ENCODE results near the gene E2F7.
A peak's percentile ranks its signal among the peaks of the same experiment; 100 is the strongest.

Gene E2F7

GRCh38 chr12:77060883-77061240 lies 4.5 kb downstream of the E2F7 start:
- peak overlapping the region; percentile 87 for H3K4me2 ChIP-seq (ENCODE audit: low read length)
- H3K36me3 ChIP-seq (ENCODE audit: control insufficient read depth, low read length), result peaks cover 91% of the 10 kb centered on the region
- no peaks in the 10 kb centered on the region for H3K9me3 ChIP-seq (ENCODE audit: control insufficient read depth, insufficient read depth, low read length)
- no peak overlapping the region for H3K27ac ChIP-seq (ENCODE audit: low read depth, low read length)
- H3K4me1 ChIP-seq (ENCODE audit: control insufficient read depth, low read length), result peaks cover 43% of the 10 kb centered on the region
- TF ChIP-seq EZH2phosphoT487 (IDR thresholded peaks at IDR 0.05; ENCODE audit: borderline replicate concordance, low read length), result no peak
- no peak for TF ChIP-seq CTCF (IDR thresholded peaks at IDR 0.05; ENCODE audit: low read depth, low read length, poor library complexity, severe bottlenecking)
- no peaks in the 10 kb centered on the region for H3F3A ChIP-seq (ENCODE audit: control insufficient read depth, insufficient read depth)
- peak overlapping the region; percentile 30 for H3K4me3 ChIP-seq (ENCODE audit: low read length)
- H3K9me2 ChIP-seq (replicated peaks; ENCODE audit: control insufficient read depth, low read length), result no peaks in the 10 kb centered on the region
- 0 out of 2 replicates have a peak, but pooled peaks cover 3% of the 10 kb centered on the region for H4K20me1 ChIP-seq (ENCODE audit: control insufficient read depth, insufficient read depth, low read depth, low read length)
- peaks cover 78% of the 10 kb centered on the region for H3K79me2 ChIP-seq (ENCODE audit: control insufficient read depth, low read length)
- H3K27me3 ChIP-seq (ENCODE audit: control insufficient read depth, low read length), result no peaks in the 10 kb centered on the region

GRCh38 chr12:77060136-77060882 lies 5.1 kb downstream of the E2F7 start:
- H3K27me3 ChIP-seq (ENCODE audit: control insufficient read depth, low read length), result no peaks in the 10 kb centered on the region
- peaks cover 94% of the 10 kb centered on the region for H3K36me3 ChIP-seq (ENCODE audit: control insufficient read depth, low read length)
- peak overlapping the region; percentile 30 for H3K4me3 ChIP-seq (ENCODE audit: low read length)
- H3K9me2 ChIP-seq (replicated peaks; ENCODE audit: control insufficient read depth, low read length), result no peaks in the 10 kb centered on the region
- H3K4me2 ChIP-seq (ENCODE audit: low read length), result peak overlapping the region; percentile 87
- no peak overlapping the region for H3K27ac ChIP-seq (ENCODE audit: low read depth, low read length)
- peaks cover 77% of the 10 kb centered on the region for H3K79me2 ChIP-seq (ENCODE audit: control insufficient read depth, low read length)
- no peaks in the 10 kb centered on the region for H3F3A ChIP-seq (ENCODE audit: control insufficient read depth, insufficient read depth)
- no peak for TF ChIP-seq EZH2phosphoT487 (IDR thresholded peaks at IDR 0.05; ENCODE audit: borderline replicate concordance, low read length)
- H4K20me1 ChIP-seq (ENCODE audit: control insufficient read depth, insufficient read depth, low read depth, low read length), result 0 out of 2 replicates have a peak, but pooled peaks cover 3% of the 10 kb centered on the region
- no peaks in the 10 kb centered on the region for H3K9me3 ChIP-seq (ENCODE audit: control insufficient read depth, insufficient read depth, low read length)
- peaks cover 43% of the 10 kb centered on the region for H3K4me1 ChIP-seq (ENCODE audit: control insufficient read depth, low read length)

- Histone ChIP-seq H3K79me2 (ENCODE audit: control insufficient read depth, low read length) (peaks cover 61% of the 10 kb centered on the region), H3K4me2 (ENCODE audit: low read length) (no peak overlapping the region), H3K36me3 (ENCODE audit: control insufficient read depth, low read length) (peaks cover 95% of the 10 kb centered on the region)
Measured at GRCh38 chr12:77058740-77059139, 6.6 kb downstream of the E2F7 start.

More at GRCh38 chr12:77058740-77059139, 6.6 kb downstream of the E2F7 start:
- Histone ChIP-seq H3F3A (ENCODE audit: control insufficient read depth, insufficient read depth) (no peaks in the 10 kb centered on the region), H3K27ac (ENCODE audit: low read depth, low read length) (no peak overlapping the region), H3K9me2 (replicated peaks; ENCODE audit: control insufficient read depth, low read length) (no peaks in the 10 kb centered on the region), H4K20me1 (ENCODE audit: control insufficient read depth, insufficient read depth, low read depth, low read length) (no peaks in the 10 kb centered on the region), H3K4me1 (ENCODE audit: control insufficient read depth, low read length) (peaks cover 36% of the 10 kb centered on the region), H3K27me3 (ENCODE audit: control insufficient read depth, low read length) (no peaks in the 10 kb centered on the region), H3K4me3 (ENCODE audit: low read length) (no peak overlapping the region), H3K9me3 (ENCODE audit: control insufficient read depth, insufficient read depth, low read length) (no peaks in the 10 kb centered on the region)
- no peak for TF ChIP-seq CTCF (IDR thresholded peaks at IDR 0.05; ENCODE audit: low read depth, low read length, poor library complexity, severe bottlenecking)
- no peak for TF ChIP-seq EZH2phosphoT487 (IDR thresholded peaks at IDR 0.05; ENCODE audit: borderline replicate concordance, low read length)

Measured in DOHH2 (cell line).